Chondrocyte (in vitro differentiated cells): Measurements from ENCODE around the gene SNUPN. TPM values are rescaled to one million over a fixed set of nuclear protein-coding genes. Genes with fewer than 3 reads are reported as not detected.

Experiments used
- DNase-seq: peaks from one replicate; pipeline ENCODE4 v3.0.0; 2021; ENCODE audit warnings: mixed read lengths, low spot score
- H3K27ac Mint-ChIP-seq: one replicate; pipeline ENCODE4 v1.8.0; 2021; ENCODE audit warnings: mild to moderate bottlenecking, moderate library complexity, mixed read lengths; ENCODE audit not compliant: unreplicated experiment
- H3K27me3 Mint-ChIP-seq: 2 replicates; pipeline ENCODE4 v1.8.0; 2021; ENCODE audit warnings: low read depth, mixed read lengths
- H3K36me3 Mint-ChIP-seq: 2 replicates; pipeline ENCODE4 v1.8.0; 2021; ENCODE audit warnings: low read depth, mixed read lengths
- H3K4me1 Mint-ChIP-seq: 2 replicates; pipeline ENCODE4 v1.8.0; 2021; ENCODE audit warnings: low read depth, mild to moderate bottlenecking, mixed read lengths
- H3K4me3 Mint-ChIP-seq: one replicate; pipeline ENCODE4 v1.8.0; 2021; ENCODE audit warnings: mild to moderate bottlenecking, moderate library complexity, mixed read lengths; ENCODE audit not compliant: unreplicated experiment
- H3K9me3 Mint-ChIP-seq: 2 replicates; pipeline ENCODE4 v1.8.0; 2021; ENCODE audit warnings: low read depth, mixed read lengths
- total RNA-seq: library from RNA; stranded (reverse); gene quantifications from 3 replicates; pipeline ENCODE4 v1.2.1, GENCODE V29; 2021
- TF ChIP-seq, protein P1 (sequence below): fragments of 200-600 bp; sonication (generic); IDR thresholded peaks from 2 replicates; pipeline ENCODE4 v1.5.0; 2021; ENCODE audit warnings: antibody characterized with exemption, mild to moderate bottlenecking, moderate library complexity

The SNUPN gene
- total RNA-seq, 1 donor from 2014 or later, result 21.7 TPM

DNA sequence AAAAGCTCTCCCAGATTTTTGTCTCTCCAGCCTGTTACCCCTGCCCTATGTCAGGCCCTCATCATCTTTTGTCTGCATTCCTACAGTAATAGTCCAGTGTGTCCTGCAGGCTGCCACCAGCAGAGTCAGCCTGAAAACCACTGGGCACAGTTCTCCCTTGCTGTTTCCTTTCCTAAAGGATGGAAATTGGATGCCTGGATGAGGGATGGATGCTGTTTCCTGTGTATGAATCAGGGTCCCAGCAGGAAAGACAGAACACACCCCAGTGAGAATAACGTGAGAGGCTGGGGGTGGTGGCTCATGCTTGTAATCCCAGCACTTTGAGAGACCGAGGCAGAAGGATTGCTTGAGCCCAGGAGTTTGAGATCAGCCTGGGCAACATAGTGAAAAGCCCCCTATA, 18.9 kb upstream of the SNUPN start:
- Mint-ChIP-seq H3K4me3 (no peak overlapping the region), H3K27me3 (no peaks in the 10 kb centered on the region), H3K4me1 (peaks cover 31% of the 10 kb centered on the region), H3K27ac (no peak overlapping the region), H3K36me3 (peaks cover 1% of the 10 kb centered on the region), H3K9me3 (no peaks in the 10 kb centered on the region)
- TF ChIP-seq, protein P1, sequence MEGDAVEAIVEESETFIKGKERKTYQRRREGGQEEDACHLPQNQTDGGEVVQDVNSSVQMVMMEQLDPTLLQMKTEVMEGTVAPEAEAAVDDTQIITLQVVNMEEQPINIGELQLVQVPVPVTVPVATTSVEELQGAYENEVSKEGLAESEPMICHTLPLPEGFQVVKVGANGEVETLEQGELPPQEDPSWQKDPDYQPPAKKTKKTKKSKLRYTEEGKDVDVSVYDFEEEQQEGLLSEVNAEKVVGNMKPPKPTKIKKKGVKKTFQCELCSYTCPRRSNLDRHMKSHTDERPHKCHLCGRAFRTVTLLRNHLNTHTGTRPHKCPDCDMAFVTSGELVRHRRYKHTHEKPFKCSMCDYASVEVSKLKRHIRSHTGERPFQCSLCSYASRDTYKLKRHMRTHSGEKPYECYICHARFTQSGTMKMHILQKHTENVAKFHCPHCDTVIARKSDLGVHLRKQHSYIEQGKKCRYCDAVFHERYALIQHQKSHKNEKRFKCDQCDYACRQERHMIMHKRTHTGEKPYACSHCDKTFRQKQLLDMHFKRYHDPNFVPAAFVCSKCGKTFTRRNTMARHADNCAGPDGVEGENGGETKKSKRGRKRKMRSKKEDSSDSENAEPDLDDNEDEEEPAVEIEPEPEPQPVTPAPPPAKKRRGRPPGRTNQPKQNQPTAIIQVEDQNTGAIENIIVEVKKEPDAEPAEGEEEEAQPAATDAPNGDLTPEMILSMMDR, result no peak
- no peak for DNase-seq

GRCh38 chr15:75641603-75642002, 16.1 kb upstream of the SNUPN start:
- TF ChIP-seq, protein P1, result no peak
- no peak for DNase-seq
- H3K4me1 Mint-ChIP-seq, result peaks cover 36% of the 10 kb centered on the region
- H3K36me3 Mint-ChIP-seq, result no peaks in the 10 kb centered on the region
- peak overlapping the region; percentile 49 for H3K27ac Mint-ChIP-seq
- H3K4me3 Mint-ChIP-seq, result no peak overlapping the region
- no peaks in the 10 kb centered on the region for H3K27me3 Mint-ChIP-seq
- no peaks in the 10 kb centered on the region for H3K9me3 Mint-ChIP-seq

DNA sequence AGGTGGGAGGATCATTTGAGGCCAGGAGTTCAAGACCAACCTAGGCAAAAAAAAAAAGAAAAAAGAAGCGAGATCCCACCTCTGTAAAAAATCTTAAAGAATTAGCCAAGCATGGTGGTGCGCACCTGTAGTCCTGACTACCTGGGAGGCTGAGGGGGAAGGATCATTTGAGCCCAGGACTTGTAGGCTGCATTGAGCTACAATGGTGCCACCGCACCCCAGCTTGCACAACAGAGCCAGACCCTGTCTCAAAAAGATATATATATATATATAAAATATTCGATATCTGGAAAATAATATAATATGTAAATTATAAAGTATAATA, 15.6 kb upstream of the SNUPN start:
- TF ChIP-seq, protein P1, result peak; percentile 8
- Mint-ChIP-seq H3K4me3 (peak overlapping the region; percentile 87), H3K36me3 (no peaks in the 10 kb centered on the region), H3K9me3 (no peaks in the 10 kb centered on the region), H3K4me1 (peaks cover 33% of the 10 kb centered on the region), H3K27me3 (no peaks in the 10 kb centered on the region), H3K27ac (peak overlapping the region; percentile 90)
- no peak for DNase-seq

GRCh38 chr15:75640483-75641178, 15.1 kb upstream of the SNUPN start:
- H3K36me3 Mint-ChIP-seq, result no peaks in the 10 kb centered on the region
- no peaks in the 10 kb centered on the region for H3K9me3 Mint-ChIP-seq
- H3K27ac Mint-ChIP-seq, result peak overlapping the region; percentile 90
- peak overlapping the region; percentile 87 for H3K4me3 Mint-ChIP-seq
- H3K4me1 Mint-ChIP-seq, result peaks cover 33% of the 10 kb centered on the region
- H3K27me3 Mint-ChIP-seq, result no peaks in the 10 kb centered on the region
- no peak for DNase-seq
- TF ChIP-seq, protein P1, result peak; percentile 71

DNA sequence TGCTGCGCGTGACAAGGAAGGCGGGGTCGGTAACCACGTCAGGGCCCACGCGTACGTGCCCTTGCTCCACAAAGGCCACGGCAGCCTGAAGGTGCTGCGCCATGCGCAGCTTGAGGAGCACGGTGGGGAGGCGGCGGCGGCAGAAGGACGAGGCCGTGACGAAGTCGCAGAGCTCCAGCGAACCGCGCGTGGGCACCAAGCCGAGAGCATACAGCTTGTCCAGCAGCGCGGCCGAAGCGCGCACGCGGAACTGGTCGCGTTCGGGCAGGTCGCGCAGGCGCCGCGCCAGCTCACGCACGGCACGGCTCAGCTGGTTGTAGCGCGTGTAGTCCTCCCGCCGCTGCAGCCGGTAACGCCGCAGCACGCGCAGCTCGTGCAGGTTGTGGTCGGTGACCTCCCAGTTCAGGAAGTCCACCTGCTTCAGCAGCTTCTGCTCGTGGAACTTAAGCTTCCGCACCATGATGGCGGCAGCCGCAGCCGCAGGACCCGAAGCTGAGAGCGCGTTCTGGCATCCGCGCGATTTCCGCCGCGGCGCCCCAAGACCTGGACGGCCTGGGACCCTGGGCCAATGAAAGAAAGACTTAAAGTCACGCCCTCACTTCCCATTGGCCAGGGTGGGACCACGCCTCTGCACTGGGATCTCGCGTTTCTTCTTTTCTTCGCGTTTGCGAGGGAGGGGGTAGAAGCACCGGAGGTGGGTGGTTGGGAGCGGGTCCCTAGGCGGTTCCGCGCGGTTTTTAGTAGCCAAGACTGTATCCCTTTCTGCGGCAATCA, 14.4 kb upstream of the SNUPN start, which contains the start of gene IMP3:
TSS of gene IMP3 (minus strand) at position 516 of the 774 bp plus-strand sequence. CDS start at position 460, 56 bp downstream.
- H3K27me3 Mint-ChIP-seq, result no peaks in the 10 kb centered on the region
- peak within 1 kb of the TSS; percentile 90 for H3K27ac Mint-ChIP-seq
- no peak for DNase-seq
- H3K36me3 Mint-ChIP-seq, result no peaks in the 10 kb centered on the region
- H3K9me3 Mint-ChIP-seq, result no peaks in the 10 kb centered on the region
- H3K4me1 Mint-ChIP-seq, result peaks cover 33% of the 10 kb centered on the region
- H3K4me3 Mint-ChIP-seq, result peak within 1 kb of the TSS; percentile 87
- TF ChIP-seq, protein P1, result no peak
